CD4-positive, alpha-beta T cell treated with Interferon gamma for 1 hour (primary cell): Measurements from ENCODE around the gene DCTN4.

Experiments used
- DNase-seq: peaks from one replicate; pipeline ENCODE4 v3.0.0-alpha.2; 2020

Gene DCTN4

DNA sequence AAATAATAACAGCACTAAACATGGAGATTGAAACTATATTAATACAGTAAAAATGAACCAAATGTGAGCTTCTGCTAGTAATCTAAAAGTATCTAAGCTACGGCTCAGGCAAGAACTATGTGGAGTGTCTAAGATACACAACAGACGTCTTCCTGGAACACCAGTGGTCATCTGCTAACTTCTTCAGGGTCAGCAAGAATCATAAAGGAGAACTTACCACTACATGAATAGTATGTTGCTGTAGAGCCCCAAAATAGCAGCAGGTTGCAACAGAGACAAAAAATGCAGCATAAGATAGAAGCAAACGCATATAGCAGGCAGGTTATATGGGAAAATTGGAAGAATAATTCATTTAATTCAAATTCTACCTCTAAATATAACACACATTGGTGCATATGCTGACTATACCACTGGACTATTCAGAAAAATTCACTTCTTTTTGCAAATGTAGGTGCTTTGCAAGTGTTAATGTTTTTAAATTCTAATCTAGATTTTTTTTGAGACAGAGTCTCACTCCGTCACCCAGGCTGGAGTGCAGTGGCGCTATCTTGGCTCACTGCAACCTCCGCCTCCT is 27.1 kb downstream of the DCTN4 start:
- no peak for DNase-seq

DNA sequence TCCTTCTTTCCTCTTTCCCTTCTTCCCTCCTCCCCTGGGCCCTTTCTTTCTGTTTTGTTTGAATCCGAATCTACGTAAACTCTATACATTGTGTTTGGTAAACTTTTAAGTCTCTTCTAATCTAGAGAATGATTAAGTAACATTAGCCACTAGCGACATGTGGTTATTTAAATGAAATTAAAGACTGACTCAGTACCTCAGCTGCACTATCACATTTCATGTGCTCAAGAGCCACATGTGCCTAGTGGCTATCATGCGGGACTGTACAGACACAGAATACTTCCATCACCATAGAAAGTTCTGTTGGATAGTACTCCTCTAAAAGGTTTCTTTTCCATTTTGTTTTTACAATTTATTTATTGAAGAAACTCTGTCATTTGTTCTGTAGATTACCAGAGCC is 29.0 kb downstream of the DCTN4 start:
- DNase-seq: no peak

DNA sequence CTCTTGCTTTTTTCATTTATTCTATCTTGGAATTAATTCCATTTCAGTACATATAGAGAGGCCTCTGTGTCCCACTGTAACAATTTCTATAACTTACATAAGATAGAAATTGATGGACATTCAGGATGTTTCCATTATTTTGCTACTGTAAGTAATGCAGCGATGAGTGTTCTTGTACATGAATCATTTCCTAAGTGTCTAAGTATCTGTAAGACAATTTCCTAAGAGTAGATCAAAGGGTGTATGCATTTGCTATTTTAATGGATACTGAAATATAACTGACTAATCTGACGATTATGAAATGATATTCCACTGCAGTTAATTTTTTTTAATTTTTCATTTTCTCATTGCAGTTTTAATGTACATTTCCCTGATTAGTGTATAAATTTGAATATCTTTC is 35.0 kb downstream of the DCTN4 start:
- no peak for DNase-seq

DNA sequence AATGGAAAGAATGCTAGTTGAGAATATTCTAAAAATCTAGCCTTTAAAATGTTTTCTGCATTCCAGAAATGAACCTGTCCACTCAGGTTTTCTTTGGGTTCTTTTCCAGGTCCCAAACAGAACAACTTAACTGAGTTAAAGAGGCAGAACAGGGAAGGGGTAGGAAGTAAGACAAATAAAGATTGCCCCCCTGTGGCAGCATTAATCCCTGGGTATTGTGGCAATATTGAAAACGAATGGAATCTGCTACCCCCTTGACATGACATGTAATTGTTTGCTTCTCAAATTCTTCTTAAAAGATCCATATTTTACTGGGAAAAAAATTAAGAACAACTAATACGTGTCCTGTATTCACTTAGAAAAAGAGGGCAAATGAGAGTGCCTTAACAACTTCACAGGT is 48.7 kb downstream of the DCTN4 start:
- no peak for DNase-seq

DNA sequence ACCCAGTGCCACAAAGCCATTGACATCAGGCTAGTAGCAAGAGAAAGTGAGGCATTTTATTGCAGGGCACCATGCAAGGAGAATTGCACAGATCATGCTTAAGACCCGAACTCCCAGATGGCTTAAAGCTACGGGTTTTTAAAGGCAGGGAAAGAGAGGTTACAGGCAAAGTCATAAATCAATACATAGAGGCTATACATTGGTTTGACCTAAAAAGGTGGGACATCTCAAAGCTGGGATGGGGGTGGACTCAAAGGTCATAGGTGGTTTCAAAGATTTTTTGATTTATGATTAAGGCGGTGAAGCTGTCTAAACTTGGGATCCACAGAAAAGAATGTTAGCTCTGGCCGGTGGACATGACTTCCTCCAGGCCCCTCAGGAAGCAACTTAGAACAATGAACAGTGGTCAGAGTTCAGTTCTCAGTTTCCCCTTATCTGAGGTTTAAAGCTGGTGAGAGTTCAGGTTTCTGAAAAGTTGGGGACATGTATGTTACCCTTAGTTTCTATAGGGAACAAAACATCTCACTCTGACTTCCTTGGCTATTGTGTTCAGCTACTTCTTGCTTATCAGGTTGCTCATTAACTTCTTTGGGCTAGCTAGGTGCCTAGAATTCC is 51.9 kb downstream of the DCTN4 start:
- DNase-seq: no peak

DNA sequence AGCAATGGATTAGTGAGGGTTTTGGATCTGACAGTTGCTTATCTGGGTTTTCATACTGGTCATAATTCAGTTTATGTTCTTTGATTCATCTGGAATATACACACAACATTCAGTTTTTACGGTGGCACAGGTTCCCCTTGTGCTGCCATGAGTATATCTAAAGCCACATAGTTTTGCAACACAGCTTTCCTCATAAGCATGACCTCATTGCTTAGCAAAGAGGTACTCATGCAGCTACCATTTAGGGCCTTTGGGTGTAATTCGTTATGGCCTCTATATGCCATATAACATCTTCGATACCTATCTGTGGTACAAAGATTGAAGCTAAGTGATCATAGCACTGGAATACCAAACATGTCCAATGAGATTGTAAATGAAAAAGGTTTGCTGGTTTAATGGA is 55.1 kb downstream of the DCTN4 start:
- DNase-seq: no peak

DNA sequence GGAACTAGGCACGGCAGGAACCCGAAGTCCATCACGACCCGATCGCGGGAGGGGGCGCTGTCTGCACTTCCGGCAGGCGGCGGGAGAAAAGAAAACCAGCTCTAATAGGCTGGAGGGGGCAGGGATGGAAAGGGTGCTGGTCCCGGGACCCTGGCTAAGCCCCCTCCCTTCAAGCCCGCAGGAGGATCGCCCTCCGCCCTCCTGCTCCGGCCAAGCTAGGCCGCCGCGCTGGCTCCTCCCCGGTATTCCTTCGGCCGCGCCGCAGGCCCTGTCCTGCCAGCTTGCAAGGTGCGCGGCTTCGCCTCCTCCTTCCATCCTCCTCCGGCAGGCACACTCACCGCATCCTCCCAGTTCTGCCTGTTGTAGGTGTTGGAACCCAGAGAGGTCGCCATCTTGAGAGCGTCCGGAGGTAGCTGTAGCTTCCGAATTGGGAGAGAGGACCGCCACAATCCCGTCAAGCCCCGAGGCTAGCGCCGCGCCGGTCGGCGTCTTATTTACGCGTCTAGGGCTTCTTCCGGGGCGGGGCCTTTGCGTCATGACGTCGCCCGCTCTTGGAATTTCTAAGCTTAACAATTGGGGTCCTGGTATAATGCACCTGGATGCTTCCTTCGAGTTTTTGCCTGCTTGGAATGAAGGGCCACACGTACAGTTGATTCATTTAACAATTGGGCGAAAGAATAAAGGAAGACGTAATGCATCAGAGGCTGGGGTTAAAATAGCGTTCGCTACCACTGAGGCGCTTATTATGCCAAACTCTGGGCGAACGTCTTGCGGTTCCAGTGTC is 58.0 kb downstream of the DCTN4 start, which contains the start of gene RBM22:
TSS of gene RBM22 (minus strand) at position 469 of the 784 bp plus-strand sequence. CDS start at position 392, 77 bp downstream.
- peak; percentile 90 for DNase-seq

DNA sequence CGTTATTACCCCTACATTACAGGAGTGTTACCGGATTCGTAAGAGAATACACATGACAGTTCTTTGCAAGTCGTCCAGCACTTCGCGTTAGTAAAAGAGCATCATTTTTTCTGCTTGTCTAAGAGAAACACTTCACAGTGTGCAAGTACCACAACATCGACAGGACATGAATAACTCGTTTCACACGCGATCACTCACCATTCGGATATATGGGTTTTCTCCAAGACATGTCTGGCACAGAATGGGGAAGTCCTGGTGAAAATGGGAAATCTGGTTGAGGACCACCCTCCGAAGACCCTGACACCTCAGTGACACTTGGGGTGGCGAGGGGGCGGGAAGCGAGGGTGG is 58.6 kb downstream of the DCTN4 start:
- DNase-seq: no peak

DNA sequence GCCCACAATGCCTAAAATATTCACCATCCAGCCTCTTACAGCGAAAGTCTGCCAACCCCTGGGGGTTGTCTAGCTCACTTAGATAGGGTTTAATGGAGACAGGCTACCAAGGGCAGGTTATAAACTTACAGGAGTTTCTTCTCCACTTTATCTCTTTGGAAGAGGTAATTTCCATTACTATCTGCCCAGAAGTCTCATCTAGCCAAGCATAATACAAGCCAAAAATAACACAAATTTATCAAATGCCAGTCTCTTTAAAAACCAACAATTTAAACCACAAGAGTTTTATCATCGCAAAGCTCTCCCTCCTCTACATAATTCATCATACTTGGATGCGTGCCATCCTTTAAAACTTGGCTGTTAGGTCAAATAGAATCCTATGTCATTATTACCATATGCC is 64.2 kb downstream of the DCTN4 start:
- no peak for DNase-seq

DNA sequence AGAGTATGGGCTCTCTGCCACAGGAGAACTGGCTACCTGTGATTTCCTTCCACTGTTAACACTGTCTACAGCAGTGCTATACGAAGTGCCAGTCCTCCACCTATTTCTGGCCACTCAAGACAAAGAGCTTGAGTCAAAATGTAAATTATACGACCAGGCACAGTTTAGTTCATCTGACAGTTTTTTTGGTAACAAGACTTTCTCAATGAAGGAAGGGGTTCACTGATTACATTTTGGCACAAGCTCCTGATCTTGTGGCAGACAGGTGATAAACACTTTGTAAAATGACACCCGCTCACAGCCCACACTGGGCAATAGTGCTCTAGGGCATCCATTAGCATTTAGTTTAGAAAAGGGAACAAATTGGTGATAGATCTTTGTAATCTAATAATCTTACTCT is 66.5 kb downstream of the DCTN4 start:
- DNase-seq: no peak

DNA sequence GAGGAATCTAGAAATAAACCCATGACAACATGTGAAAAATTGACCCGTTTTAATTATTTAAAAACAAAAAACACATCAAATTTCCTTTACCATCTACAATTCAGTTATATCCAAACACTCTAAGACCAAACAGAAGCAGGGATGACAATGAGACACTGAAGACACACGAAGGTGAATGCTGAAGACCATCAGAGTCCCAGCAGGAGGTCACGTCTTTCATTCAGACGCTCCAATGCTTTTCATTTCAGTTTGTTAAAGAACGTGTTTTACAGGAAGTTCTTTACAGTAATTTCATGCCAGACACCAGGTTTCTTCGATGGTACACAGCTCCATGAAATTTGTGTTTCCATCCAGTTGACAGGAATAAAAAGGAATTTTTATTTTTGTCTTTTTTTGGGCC is 68.1 kb downstream of the DCTN4 start:
- no peak for DNase-seq

DNA sequence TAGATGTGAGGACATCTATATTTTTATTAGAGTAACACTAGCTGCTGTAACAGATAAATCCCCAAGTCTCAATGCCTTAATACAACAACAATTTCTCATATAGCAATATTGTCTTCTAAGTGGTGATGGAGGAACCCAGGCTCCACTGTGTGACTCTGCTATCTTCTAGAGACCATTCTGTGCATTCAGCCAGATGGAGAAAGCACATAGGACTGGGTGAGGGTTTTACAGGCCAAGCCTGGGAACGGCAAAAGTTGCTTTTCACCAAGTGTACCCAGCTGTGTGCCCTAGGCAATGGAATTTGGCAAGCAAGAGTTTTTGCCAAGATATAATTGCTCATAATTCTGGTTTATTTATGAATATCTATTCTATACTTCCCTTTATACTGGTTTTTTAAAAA is 69.7 kb downstream of the DCTN4 start:
- no peak for DNase-seq

DNA sequence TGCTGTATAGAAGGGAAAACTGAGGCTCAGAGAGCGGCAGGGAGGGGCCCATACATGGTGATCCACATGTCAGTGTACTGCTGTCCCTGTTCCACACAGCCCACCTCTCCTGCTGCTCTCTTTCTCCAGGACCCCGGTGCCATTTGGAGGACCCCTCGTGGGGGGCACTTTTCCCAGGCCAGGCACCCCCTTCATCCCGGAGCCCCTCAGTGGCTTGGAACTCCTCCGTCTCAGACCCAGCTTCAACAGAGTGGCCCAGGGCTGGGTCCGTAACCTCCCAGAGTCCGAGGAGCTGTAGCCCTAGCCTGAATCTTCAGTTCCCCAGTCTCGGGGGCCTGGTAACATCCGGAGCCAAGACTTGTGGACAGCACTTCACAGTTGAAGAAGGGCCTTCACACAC is 82.2 kb downstream of the DCTN4 start:
- DNase-seq: no peak

DNA sequence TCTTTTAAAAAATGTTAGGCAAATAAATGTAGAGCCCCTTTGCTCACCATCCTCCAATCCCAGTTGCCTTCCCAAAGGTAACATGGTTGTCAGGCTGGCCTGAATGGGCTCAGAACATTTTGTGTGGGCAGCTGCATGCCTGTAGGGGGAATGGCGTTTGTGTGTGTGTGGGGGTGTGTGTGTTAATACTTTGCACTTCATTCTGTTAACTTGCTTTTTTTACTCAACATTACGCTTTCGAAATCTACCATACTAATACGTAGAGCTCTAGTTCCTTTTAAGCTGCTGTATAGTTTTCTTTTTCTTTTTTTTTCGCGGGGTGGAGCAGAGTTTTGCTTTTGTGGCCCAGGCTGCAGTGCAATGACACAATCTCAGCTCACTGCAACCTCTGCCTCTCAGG is 83.7 kb downstream of the DCTN4 start:
- no peak for DNase-seq

DNA sequence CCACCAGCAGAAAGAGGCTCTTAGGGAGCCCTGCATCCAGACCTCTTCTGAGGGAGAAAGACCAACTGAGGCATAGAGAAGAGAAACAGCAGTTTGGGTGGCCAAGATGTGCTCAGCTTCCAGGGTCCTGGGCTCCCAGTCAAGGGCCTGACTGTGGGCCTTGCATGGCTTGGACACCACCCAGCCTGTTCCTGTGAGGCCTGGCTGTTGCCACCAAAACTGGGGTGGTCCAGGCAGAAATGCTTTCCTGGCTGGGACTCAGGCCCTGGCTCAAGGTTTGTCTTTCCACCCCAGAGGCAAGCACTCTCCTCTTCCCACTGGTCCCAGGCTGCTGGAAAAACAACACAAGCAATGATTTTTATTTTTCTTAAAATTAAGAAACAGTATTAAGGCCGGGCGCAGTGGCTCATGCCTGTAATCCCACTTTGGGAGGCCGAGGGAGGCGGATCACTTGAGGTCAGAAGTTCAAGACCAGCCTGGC is 84.4 kb downstream of the DCTN4 start:
- DNase-seq: no peak

DNA sequence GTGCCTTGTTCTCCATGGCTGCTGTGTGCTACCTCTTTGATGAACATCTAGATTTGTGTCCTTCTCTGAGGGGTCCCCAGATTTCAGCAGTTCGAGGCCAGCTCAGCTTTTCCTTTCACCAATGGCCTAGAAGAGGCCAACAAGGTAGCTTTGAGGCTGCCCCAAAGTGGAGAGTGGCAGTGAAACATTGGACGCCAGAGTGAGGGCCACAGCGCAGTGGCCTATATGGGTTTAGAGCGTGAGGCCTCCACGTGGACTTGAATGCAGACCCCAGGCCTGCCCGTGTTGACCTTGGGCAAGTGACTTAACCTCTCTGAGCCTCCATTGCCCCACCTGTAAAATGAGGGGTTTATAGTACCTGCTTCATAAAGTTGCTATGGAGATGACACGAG is 85.9 kb downstream of the DCTN4 start:
- DNase-seq: no peak

DNA sequence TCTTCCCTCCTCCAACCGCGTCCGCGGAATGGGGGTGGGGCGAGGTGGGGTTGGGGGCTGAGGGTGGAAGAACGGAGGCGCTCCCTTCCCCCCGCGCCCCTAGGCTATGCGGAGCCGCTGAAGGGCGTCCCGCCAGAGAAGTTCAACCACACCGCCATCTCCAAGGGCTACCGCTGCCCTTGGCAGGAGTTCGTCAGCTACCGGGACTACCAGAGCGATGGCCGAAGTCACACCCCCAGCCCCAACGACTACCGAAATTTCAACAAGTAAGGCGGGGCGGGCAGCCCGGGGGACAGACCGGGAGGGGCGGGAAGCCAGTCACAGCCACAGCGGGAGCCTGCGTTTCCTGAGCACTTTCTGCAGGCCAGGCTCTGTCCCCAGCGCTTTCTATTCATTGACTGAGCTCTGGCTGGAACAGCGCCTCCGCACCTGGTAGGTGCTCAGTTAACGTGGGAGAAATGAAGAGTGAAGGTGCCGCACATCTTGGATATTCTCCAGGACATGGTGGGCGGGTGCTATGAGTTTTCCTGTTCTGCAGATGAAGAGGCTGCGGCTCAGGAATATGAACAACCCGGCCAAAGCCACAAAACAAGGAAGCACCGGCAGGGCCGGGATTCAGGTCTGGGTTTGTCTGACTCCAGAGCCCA is 86.5 kb downstream of the DCTN4 start:
- DNase-seq: no peak

DNA sequence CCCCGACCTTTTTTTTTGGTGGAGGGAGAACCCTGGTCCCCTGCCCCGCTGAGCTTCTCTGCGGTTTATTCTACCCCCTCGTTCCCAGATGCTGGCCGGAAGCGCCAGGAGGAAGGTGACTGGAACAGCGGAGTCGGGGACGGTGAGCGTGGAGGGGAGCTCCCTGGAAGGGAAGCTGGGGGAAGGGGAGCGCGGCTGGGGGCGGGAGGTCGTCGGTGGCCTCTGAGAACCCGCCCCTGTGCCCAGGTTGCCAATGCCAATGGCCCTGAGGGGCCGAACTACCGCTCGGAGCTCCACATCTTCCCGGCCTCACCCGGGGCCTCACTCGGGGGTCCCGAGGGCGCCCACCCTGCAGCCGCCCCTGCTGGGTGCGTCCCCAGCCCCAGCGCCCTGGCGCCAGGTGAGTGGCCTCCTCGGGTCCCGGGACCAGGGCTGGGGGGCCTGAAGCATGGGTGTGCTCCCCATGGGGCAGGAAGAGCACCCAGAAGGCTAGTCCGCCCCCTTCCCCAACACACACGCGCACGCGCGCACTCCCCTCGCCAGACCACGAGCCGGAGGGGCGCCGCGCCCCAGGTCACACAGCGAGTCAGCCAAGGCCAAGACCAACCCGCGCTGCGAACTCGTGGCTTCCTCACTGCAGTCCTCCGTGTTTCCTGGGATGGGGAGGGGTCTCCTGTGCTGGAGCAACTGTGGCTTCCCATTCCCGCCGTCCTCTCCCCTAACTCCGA is 87.1 kb downstream of the DCTN4 start:
- no peak for DNase-seq

DNA sequence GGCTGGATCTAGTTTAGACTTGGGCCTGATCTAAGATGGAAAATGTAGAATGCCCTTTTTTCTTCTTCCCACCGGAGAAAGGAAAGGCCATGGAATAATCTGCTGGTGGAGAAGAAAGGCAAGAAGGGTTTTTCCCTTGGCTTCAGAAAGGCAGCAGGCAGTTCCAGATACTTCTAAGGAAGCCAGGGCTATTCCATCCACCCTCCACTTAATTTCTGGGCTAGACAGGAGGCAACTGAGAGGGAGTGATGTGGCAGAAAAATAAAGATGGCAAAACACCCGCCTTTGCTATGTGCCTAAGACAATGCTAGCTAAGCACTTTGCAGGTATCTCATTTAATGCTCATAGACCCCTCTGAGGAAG is 87.9 kb downstream of the DCTN4 start:
- DNase-seq: no peak

DNA sequence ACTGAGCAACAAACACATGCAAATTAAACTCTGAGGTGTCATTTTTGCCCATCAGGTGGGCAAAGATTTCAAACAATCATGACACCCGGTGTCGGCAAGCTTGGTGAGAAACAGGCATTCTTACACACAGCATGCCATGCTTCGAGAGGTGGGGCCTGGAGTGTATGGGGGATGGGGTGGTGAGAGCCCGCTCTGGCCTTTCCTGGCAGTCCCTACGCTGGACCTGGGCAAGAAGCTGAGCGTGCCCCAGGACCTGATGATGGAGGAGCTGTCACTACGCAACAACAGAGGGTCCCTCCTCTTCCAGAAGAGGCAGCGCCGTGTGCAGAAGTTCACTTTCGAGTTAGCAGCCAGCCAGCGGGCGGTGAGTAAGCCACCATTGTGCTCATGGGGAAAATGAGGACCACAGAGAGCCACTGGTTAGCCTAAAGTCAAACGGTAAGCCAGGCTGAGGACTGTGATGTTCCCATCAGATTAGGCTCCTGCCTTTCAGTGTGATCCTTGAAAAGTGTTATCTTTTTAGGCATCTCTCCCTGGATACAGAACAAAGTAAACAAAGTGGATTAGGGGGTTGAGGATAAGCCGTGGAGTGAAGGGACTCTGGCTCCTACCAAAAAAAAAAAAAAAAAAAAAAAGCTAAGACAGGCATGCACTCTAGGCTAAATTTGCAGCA is 88.4 kb downstream of the DCTN4 start:
- DNase-seq: no peak

DNA sequence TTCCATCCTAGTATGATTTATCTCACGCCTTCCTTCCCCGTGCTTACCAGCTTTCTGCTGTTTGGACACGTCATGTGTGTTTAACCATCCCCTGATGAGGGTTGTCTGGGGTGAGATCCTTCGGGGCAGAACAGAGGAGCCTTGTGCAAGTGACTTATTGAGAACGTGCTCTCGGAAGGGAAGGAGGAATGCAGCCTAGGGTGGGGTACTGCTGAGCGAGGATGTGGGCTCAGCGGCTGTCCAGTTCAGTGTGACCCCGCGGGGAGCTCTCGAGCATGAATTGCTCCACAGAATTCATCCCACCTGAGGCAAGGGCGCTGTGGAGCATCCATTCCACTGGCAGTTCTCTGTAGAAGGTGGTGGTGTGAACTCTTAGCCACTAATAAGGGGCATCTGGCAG is 93.8 kb downstream of the DCTN4 start:
- DNase-seq: no peak

DNA sequence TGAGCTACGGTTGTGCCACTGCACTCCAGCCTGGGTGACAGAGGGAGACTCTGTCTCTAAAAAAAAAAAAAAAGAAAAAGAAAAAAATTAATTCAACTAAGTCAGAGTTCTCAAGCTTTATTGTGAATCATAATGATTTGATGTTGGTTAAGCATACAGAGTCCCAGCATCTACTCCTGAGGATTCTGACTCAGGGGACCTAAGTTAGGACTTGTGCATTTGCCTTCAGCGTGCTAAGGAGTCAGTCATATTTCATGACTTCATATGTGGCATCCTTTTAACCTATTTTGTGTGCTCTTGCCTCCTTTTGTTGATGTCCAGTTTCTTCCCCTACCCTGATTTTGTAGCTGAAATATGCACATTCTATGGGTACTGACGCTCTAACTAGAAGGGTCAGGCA is 94.9 kb downstream of the DCTN4 start:
- DNase-seq: no peak
